NCI-H146 treated with DMSO at 0.1 percent for 48 hours (cell line): ENCODE measurements around the gene C4B.
"Not testable (repeated sequence)": the region's sequence is repeated elsewhere in the genome, so short reads cannot be mapped to it uniquely, and the experiment has no call there.

Experiments used
- DNase-seq: peaks from one replicate; lab custom pipeline; 2025; ENCODE audit not compliant: unreplicated experiment; lab: John Stamatoyannopoulos, UW

The C4B gene

DNA sequence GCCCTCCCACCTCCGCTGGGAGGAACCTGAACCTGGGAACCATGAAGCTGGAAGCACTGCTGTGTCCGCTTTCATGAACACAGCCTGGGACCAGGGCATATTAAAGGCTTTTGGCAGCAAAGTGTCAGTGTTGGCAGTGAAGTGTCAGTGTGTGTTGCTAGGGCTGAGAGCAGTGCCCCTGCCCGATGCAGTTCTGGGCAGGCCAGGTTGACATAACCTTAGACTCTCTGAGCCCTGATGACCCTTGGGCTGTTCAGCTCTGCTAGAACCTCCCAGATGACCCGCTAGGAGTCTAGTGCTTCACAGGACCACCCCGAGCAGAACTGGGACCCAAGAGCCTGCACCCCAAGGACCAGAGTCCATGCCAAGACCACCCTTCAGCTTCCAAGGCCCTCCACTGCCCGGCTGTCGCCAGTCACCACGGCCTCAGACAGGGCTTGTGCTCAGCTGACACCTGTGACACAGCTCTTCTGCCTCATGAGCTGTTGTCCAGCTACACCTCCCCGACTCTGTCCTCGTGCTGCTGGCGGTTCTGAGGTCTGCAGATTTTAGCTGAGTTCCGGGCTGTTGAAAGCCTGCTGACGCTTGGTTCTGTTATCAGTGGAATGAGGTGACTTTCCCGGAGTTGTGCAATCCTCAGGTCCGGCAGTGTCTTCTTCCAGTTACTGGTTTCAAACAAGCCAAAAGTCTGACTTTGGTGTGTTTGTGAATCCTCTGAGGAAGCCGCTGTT is 20.9 kb downstream of the C4B start:
- DNase-seq = not testable (repeated sequence)

DNA sequence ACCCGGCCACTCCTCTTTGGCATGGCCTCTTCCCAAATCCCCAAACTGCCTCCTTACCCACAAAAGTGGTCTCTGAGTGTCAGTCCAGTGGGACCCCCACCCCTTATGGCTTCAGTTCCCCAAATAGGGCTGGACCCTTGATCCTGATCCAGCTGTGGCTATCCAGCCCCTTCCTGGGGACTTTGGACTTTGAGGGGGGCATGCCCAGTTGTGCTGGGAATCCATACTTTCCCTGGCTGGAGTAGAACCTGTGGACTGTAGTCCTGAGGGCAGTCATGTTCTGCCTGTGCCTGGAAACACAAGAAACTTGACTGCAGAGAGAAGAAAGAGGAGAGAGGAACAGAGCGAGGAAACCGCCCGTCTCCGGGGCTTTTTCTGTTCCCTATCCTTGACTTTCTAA is 22.5 kb downstream of the C4B start:
- DNase-seq = not testable (repeated sequence)

DNA sequence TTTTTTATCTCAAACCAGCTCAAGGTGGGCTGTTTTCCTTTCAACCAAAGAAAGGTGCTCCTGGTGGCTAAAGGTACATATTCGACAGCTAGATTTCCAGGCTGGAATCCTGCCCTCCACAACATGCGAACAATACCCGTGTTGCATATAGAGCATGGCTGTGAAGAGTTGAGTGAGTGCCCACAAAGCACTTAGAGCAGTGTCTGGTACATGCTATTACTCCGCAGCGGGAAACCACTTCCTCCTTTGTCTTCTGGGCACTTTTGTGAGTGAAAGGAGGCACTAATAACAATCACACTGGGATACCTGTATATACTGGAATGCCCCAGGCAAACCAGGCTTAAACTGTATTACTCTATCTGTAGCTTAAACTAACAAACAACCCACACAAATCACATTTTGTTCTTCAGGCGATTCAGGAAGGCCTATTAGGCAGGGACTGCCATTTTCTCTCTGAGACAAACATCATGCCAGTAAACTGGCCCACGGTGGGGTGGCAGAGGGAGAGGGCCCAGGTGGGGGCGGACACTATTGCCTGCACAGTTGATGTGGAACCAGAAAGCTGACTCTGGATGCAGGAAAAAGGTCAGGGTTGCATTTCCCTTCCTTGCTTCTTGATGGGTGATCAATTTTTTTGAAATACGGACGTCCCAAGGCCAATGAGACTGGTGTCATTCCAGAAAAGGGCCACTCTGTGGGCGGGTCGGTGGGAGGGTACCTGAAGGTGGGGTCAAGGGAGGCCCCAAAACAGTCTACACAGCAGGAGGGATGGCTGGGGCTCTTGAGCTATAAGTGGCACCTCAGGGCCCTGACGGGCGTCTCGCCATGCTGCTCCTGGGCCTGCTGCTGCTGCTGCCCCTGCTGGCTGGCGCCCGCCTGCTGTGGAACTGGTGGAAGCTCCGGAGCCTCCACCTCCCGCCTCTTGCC is 23.3 kb downstream of the C4B start, which contains the start of gene CYP21A2:
CYP21A2 (plus strand) TSS at position 818 of the 927 bp plus-strand sequence; CDS start at position 826, 8 bp downstream.
- peak; percentile 21 for DNase-seq

DNA sequence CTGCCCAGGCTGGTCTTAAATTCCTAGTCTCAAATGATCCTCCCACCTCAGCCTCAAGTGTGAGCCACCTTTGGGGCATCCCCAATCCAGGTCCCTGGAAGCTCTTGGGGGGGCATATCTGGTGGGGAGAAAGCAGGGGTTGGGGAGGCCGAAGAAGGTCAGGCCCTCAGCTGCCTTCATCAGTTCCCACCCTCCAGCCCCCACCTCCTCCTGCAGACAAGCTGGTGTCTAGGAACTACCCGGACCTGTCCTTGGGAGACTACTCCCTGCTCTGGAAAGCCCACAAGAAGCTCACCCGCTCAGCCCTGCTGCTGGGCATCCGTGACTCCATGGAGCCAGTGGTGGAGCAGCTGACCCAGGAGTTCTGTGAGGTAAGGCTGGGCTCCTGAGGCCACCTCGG is 24.3 kb downstream of the C4B start:
- not testable (repeated sequence) for DNase-seq

DNA sequence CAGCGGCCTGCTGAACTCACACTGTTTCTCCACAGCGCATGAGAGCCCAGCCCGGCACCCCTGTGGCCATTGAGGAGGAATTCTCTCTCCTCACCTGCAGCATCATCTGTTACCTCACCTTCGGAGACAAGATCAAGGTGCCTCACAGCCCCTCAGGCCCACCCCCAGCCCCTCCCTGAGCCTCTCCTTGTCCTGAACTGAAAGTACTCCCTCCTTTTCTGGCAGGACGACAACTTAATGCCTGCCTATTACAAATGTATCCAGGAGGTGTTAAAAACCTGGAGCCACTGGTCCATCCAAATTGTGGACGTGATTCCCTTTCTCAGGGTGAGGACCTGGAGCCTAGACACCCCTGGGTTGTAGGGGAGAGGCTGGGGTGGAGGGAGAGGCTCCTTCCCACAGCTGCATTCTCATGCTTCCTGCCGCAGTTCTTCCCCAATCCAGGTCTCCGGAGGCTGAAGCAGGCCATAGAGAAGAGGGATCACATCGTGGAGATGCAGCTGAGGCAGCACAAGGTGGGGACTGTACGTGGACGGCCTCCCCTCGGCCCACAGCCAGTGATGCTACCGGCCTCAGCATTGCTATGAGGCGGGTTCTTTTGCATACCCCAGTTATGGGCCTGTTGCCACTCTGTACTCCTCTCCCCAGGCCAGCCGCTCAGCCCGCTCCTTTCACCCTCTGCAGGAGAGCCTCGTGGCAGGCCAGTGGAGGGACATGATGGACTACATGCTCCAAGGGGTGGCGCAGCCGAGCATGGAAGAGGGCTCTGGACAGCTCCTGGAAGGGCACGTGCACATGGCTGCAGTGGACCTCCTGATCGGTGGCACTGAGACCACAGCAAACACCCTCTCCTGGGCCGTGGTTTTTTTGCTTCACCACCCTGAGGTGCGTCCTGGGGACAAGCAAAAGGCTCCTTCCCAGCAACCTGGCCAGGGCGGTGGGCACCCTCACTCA is 25.0 kb downstream of the C4B start:
- DNase-seq = not testable (repeated sequence)

DNA sequence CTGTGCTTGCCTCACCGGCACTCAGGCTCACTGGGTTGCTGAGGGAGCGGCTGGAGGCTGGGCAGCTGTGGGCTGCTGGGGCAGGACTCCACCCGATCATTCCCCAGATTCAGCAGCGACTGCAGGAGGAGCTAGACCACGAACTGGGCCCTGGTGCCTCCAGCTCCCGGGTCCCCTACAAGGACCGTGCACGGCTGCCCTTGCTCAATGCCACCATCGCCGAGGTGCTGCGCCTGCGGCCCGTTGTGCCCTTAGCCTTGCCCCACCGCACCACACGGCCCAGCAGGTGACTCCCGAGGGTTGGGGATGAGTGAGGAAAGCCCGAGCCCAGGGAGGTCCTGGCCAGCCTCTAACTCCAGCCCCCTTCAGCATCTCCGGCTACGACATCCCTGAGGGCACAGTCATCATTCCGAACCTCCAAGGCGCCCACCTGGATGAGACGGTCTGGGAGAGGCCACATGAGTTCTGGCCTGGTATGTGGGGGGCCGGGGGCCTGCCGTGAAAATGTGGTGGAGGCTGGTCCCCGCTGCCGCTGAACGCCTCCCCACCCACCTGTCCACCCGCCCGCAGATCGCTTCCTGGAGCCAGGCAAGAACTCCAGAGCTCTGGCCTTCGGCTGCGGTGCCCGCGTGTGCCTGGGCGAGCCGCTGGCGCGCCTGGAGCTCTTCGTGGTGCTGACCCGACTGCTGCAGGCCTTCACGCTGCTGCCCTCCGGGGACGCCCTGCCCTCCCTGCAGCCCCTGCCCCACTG is 25.9 kb downstream of the C4B start:
- DNase-seq = not testable (repeated sequence)

DNA sequence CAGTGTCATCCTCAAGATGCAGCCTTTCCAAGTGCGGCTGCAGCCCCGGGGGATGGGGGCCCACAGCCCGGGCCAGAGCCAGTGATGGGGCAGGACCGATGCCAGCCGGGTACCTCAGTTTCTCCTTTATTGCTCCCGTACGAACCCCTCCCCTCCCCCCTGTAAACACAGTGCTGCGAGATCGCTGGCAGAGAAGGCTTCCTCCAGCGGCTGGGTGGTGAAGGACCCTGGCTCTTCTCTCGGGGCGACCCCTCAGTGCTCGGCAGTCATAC is 26.4 kb downstream of the C4B start:
- not testable (repeated sequence) for DNase-seq

DNA sequence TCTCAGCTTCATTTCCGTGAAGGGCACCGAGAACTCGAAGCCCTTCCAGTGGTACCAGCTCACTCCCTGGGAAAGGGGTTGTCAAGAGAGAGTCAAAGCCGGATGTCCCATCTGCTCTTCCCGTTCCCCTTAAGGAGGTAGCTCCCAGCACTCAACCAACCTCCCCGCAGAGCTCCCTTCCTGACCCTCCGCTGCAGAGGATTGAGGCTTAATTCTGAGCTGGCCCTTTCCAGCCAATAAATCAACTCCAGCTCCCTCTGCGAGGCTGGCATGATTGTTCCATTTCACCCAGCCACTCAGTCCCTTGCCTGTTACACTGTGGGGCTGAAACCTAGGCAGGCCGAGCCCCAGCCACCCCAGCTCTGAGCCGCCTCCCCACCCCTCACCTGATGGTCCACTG is 26.8 kb downstream of the C4B start:
- DNase-seq = not testable (repeated sequence)

DNA sequence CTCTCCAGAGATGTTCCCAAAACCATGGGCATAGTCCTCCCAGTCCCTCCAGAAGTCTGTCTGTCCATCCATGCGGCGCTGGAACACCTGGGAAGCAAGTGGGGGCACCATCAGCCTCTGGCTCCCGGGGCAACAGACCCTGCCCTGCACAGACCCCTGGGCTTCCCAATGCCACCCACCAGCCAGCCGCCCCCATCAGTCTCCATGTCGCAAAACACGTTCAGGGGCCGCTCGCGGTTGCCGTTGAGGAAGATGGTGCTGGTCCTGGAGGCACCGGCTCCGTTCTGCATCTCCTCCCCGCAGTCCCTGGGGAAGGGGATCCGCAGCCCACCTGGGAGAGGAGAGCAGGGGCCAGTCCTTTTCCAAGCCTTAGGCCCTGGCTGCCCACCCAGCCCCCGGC is 27.7 kb downstream of the C4B start:
- not testable (repeated sequence) for DNase-seq

DNA sequence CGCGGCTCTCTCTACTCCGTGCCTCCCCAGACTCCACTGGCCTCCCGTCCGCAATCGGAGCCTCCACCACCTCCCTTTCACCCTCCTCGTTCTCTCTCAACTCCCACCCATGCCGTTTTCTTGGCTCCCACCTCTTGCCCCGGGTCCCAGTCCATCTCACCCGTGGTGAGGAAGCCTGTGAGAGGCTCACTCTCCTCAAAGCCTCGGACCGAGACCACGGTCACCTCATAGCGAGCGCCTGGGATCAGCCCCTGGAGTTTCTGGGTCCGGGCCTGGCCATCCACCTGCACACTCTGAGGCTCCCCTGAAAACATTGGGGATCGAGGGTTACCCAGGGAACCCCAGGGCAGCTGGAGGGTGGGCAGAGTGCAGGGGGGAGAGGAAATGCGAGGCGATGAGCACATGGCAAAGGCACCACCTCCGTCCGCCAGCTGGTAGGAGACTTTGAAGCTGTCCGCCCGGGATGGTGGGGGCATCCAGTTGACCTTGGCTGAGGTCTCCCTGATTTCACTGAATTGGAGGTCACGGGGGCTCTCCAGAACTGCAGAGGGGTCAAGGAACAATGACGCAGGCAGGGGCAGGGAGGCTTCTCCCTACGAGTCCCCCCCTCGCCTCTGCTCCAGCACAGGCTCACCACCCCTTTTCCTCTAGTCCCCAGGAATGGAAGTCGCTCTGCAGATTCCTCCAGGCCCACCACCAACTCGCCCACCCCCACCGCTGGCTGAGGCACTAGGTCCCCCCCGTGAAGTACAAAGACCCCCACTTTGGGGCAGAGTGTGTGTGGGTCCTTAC is 29.2 kb downstream of the C4B start:
- not testable (repeated sequence) for DNase-seq

DNA sequence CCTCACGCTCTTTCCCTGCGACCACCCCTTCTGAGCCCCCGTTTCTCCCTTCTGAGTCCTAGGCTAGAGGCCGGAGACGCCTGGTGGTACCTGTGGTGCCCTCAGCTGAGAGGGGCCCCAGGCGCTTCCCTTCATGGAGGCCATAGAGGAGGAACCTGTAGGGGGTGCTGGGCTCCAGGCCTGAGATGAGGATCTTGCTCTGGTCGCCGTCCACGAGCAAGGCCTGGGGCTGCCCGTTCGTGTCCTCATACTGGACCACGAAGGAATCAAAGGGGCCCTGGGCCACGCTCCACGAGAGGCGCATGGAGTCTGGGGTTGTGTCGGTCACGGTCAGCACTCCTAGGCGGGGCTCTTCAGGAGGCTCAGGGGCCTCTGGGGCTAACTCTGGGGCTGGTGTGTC is 30.3 kb downstream of the C4B start:
- DNase-seq = not testable (repeated sequence)

DNA sequence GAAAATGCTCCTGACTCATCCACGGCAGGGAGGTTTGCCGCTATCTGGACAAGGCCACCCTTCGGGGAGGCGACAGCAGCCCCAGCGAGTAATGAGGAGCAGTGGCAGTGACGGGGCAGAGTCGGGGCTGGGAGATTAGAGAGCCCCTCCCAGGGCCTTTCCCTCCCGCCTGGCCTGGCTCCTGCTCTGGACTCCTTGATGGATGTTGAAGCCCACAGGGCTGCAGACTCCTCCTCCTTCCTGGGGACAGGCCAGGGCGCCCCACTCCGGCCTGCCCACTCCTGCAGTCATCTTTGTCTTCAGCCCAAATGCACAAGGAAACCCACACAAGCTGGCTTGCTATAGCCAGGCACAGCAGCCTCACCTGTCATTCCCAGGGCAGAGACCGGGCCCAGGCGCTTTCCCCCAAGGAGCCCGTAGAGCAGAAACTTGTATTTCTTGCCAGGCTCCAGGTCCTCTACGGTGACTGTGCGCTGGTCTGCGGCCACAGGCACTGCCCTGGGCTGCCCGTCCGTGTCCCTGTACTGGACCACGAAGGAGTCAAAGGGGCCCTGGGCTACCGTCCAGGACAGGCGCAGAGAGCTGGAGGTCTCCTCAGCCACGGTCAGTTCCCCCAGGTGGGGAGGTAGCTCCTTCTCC is 31.3 kb downstream of the C4B start:
- no peak for DNase-seq

DNA sequence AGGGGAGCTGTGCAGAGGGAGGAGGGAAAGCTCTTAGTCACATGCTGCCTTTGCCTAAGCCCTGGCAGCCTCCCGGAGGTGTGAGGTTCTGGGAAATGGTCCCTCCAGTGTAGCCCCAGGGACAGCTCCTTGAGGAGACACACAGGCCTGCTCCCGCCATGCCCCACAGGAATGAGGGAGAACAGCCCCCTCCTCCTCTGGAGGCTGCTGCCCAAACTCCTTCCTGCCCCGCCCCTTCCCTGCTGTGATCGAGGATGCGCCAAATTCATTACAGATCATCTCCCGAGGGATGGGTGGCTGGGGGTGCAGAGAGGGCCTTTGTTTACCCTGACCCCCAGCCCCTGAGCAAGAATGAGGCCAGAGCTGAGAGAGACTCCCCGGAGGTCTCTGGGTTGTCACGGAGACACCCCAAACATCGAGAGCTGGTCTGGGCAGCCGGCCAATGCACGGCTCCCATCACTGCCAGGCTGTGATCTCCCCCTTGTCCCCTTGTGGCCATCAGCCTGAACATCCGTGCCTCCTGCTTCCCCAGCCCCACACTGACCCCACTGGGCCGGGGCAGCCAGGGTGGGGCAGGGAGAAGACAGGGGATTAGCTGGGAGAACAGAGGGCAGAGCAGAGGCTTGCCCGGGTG is 32.0 kb downstream of the C4B start:
- no peak for DNase-seq

DNA sequence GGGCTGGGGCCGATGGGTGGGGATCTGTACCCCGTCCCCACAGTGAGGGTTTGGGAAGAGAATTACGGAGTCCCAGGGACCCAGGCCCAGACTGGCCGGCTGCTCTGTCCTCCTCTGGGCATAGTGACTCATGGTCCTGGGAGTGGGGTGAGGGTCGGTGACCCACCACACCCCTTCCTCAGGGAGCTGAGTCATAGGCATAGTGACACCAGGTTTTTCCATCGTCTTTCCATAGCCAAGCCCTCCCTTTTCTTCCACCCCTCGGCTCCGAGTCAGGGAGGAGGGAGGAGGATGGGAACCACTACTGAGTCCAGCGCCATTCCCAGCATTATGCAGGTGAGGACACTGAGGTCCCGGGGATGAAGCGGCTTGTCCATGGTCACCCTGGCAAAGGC is 32.5 kb downstream of the C4B start:
- no peak for DNase-seq

DNA sequence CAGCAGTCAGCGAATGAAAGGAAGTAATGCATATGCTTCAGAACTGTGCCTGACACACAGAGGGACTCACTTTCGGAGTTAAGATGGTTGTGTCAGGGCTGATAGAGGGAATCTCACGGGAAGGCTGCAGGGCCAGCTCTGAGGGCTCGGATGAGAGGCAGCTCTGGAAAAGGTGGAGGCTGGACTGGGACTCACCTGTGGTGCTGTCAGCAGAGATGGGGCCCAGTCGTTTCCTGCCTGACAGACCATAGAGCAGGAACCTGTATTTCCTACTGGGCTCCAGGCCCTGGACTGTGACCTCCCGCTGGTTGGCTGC is 32.9 kb downstream of the C4B start:
- no peak for DNase-seq

DNA sequence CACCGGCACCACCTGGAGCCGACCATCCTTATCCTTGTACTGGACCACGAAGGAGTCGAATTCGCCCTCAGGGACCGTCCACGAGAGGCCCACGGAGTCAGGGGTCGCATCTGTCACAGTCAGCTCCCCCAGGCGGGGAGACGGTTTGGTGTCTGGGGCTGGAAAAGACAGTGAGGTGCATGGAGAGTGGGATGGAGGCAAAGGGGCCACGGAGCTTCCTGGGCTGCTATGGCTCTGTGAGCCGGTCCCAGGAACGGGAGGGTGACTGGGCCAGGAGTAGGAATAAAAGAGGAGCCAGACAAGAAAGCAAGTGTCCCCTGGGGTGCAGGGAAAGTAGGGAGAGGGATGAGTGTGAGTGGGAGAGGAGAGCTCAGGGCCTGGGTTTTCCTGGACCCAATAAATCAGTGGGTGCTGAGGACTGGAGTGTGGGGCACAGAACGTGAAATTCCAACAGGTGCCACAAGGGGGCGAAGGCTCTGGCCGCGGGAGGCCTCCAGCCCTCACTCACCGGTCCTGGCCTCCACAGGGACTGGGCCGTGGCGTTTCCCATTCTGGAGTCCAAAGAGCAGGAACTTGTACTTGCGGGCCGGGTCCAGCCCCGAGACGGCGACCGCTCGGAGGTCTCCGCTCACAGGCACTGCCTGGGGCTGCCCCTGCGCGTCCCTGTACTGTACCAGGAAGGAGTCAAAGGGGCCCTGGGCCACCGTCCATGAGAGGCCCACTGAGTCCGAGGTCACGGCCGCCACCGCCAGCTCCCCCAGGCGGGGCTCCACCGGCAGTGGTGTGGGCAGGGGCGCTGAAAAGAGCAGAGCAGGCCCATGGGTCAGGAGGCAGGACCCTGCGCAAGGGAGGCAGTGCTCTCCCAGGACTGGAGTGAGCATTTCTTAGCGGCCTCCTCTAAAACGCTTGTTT is 33.5 kb downstream of the C4B start:
- no peak for DNase-seq

DNA sequence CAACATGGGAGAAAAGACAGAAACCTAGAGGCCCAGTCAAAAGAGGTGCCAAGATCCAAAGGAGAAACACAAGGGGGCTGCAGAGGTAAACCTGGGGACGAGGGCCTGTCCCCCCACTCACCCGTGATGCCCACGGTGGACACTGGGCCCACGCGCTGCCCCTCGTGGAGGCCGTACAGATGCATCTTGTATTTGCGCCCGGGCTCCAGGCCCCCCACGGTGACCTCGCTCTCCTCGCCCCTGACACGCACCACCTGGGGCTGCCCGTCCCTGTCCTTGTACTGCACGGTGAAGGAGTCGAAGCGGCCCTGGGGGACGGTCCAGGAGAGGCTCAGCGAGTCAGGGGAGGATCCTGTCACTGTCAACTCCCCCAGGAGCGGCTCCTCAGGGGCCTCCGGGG is 34.6 kb downstream of the C4B start:
- DNase-seq = not testable (repeated sequence)

DNA sequence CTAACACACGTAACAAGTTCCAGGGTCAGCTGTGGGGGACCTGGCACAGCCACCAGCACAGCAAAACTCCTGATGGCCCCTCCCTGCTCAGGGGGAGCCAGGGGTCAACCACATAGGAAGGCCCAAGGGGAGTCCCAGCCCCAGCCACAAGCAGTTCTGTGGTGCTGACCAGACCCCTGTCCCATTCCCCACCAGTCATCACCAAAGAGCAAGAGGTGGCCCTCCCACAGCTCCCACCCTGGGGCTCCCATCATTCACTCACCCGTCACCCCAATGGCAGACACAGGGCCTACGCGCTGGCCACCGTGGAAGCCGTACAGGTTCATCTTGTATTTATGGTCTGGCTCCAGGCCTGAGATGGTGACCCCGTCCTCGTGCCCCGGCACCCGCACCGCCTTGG is 35.1 kb downstream of the C4B start:
- DNase-seq = not testable (repeated sequence)
